Ovary (tissue), 9 donors: ENCODE data around the gene BBS1. TPM values are rescaled to one million over a fixed set of nuclear protein-coding genes. Genes with fewer than 3 reads are reported as not detected.

Experiments
- DNase-seq, 5 donors: peaks; one replicate each; pipeline ENCODE4 v3.0.0-alpha.2; 2019 to 2020
- H3K27ac ChIP-seq, 2 donors: fragments of 200-600 bp; one replicate each; pipeline versions ENCODE4 v1.5.1 to v1.8.0; 2019 to 2022
- H3K27me3 ChIP-seq: fragments of 200-600 bp; one replicate; pipeline ENCODE4 v1.8.0; 2022
- H3K36me3 ChIP-seq: fragments of 200-600 bp; sonication (generic); one replicate; pipeline ENCODE4 v1.5.1; 2019
- H3K4me1 ChIP-seq: one replicate; pipeline ENCODE4 v1.8.1; 2013; ENCODE audit warnings: mild to moderate bottlenecking, moderate library complexity; ENCODE audit not compliant: insufficient read depth
- H3K4me3 ChIP-seq: fragments of 200-600 bp; sonication (generic); one replicate; pipeline ENCODE4 v1.5.1; 2017
- H3K9me3 ChIP-seq, 2 donors: fragments of 200-600 bp in 1 of 2; sonication (generic) in 1 of 2; one replicate each; pipeline versions ENCODE4 v1.5.1 to v1.8.1; 2013 to 2019; ENCODE audit warnings: mild to moderate bottlenecking in 1 of 2, moderate library complexity in 1 of 2
- EP300 ChIP-seq: sonication (generic); formaldehyde crosslinking; IDR thresholded peaks from one replicate; pipeline ENCODE4 v1.6.1; 2017; ENCODE audit warnings: antibody characterized with exemption
- POLR2A ChIP-seq: fragments of 450-650 bp; IDR thresholded peaks from one replicate; pipeline ENCODE4 v1.6.1; 2017; ENCODE audit warnings: antibody characterized with exemption, mild to moderate bottlenecking, moderate library complexity
- WGBS, 3 donors: extraction: QIAGEN DNeasy Blood & Tissue Kit in 1 of 3; methylation state at CpG; one replicate each; pipeline versions ENCODE4 v1.1.5 to v1.1.7; 2013 to 2017; 5-methylcytosine and 5-hydroxymethylcytosine counted together
- intact Hi-C, 4 donors: fragments of 100-400 bp; cut with DNase I; formaldehyde crosslinking; loops; one replicate each; pipeline versions ENCODE4 v1.11.0 to v1.15.1; 2022 to 2023
- polyA plus RNA-seq, 2 donors: library from polyadenylated mRNA; stranded (reverse); fragments of 200-250 nt in 1 of 2; fragments of 350-450 nt in 1 of 2; fragmentation: Illumina TruSeq in 1 of 2; extraction: RNeasy Lipid Tissue Mini Kit (QIAGEN cat#74804) in 1 of 2; gene quantifications; one replicate each; pipeline ENCODE4 v1.2.3, GENCODE V29; 2013 to 2014
- total RNA-seq, 7 donors: library from RNA; depleted of rRNA in 2 of 7; stranded (reverse); fragments of >200 nt in 2 of 7; fragmentation: NEBNext Ultra II Directional in 3 of 7; extraction: Animal tissue kit (Norgen Biotek cat#: 25700) in 3 of 7; gene quantifications; one replicate each; pipeline versions ENCODE4 v1.1.0 to v1.2.4, GENCODE V29; 2016 to 2023
- TF ChIP-seq, protein P1 (sequence below), 3 donors: fragments of 450-650 bp in 2 of 3; fragments of 200-600 bp in 1 of 3; IDR thresholded peaks; one replicate each; pipeline versions ENCODE4 v1.5.1 to v1.8.0; 2016 to 2022; ENCODE audit warnings: antibody characterized with exemption in 3 of 3, mild to moderate bottlenecking in 1 of 3
- donor health status: DM: no; HTN: no; CAD: no; lungs with moderate emphysema.
- donor health status: DM: no; HTN: no; CAD: no.
- donor health status: Bipolar disorder and iron deficiency.
- donor health status: DM: yes; HTN: yes; CAD: no.
- donor health status: DM: no; HTN: no; CAD: no.
- donor health status: DM: yes; HTN: yes; CAD: no.

BBS1 gene
- total and polyA plus RNA-seq, 9 donors: 33.8 to 78.3 (median 67.2) TPM

DNA sequence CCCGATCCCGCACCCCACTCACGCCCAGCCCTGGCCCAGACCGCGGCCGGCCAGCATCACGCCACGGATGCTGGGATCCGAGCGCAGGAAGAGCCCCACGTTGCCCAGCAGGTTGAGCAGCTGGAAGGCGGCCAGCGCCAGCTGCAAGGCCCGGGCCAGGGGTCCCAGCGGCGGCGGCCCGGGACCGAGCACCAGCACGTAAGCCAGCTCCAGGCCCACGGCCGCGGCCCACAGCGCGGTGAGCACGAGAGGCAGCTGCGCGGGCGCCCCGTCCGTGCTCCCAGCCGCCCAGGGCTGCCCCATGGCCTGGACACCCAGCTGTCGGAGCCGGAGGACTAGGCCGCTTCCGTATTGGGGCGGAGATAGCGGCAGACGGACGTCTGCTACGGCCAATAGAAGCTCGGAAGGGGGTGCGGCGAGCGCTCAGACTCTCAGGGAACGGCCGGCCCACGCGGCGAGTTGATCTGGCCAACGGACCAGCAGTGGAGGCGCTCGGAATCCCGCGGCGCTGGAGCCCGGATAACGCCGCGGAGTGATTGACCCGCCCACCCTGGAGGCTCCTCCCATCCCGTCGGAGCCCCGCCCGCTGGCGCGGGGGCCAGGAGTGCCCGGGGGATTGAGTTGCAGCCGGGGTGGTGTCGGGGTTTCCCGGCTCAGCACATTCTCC, 35.4 kb downstream of the BBS1 start, which contains the start of gene ZDHHC24:
Gene ZDHHC24, minus strand, starts transcription at position 348 of the 667 bp plus-strand sequence. Its CDS starts 45 bp downstream, at position 303.
- Histone ChIP-seq H3K4me3 (peak within 1 kb of the TSS; percentile 86), H3K9me3 (no peaks in the 10 kb centered on the region), H3K27me3 (no peaks in the 10 kb centered on the region), H3K27ac (no peak within 1 kb of the TSS), H3K4me1 (peaks cover 2% of the 10 kb centered on the region), H3K36me3 (no peaks in the 10 kb centered on the region)
- 0 to 1% (median 0%) methylated on average over 41 to 71 of the region's 71 CpGs for WGBS, 3 donors
- TF ChIP-seq, protein P1, sequence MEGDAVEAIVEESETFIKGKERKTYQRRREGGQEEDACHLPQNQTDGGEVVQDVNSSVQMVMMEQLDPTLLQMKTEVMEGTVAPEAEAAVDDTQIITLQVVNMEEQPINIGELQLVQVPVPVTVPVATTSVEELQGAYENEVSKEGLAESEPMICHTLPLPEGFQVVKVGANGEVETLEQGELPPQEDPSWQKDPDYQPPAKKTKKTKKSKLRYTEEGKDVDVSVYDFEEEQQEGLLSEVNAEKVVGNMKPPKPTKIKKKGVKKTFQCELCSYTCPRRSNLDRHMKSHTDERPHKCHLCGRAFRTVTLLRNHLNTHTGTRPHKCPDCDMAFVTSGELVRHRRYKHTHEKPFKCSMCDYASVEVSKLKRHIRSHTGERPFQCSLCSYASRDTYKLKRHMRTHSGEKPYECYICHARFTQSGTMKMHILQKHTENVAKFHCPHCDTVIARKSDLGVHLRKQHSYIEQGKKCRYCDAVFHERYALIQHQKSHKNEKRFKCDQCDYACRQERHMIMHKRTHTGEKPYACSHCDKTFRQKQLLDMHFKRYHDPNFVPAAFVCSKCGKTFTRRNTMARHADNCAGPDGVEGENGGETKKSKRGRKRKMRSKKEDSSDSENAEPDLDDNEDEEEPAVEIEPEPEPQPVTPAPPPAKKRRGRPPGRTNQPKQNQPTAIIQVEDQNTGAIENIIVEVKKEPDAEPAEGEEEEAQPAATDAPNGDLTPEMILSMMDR (IDR thresholded peaks at IDR 0.05): no peak
- TF ChIP-seq POLR2A (no peak), EP300 (no peak)
- DNase-seq: peak; percentile 96 to 99 (median 97)
- intact Hi-C loops: no loop called here

DNA sequence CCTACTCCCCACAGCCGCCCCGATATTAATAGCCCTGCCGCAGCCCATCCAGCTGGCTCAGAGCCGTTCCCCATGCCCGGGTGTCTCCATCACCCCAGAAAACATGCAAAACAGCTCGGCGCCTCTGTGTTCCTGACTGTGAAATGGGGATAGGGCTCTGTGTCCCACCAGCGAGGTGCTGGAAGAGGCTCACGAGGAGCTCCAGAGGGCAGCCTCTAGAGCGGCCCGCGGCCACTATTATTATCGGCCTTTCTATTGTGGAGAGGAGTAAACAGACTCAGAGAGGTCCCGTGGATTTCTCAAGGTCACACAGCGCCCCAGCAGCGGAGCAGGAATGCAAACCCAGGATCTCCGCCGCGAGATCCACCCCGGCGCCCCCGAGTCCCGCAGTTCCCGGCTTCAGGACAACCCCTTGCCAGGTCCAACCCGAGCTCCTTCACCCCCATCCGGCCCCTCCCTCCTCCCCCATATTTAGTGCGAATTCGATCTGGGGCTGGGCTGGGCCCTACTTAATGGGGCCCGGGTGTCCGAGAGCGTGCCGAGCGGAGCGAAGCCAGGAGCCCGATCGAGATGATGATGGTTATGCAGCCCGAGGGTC, 36.0 kb downstream of the BBS1 start, which contains the start of gene ACTN3:
Gene ACTN3, plus strand, starts transcription at position 536 of the 598 bp plus-strand sequence. Its CDS starts 35 bp downstream, at position 571.
- H3K4me1 ChIP-seq: peaks cover 2% of the 10 kb centered on the region
- H3K36me3 ChIP-seq: no peaks in the 10 kb centered on the region
- TF ChIP-seq, protein P1 (IDR thresholded peaks at IDR 0.05): no peak
- TF ChIP-seq EP300: no peak
- no peak for TF ChIP-seq POLR2A
- DNase-seq: peak; percentile 42 to 71 (median 50)
- H3K27me3 ChIP-seq: no peaks in the 10 kb centered on the region
- no peak within 1 kb of the TSS for H3K27ac ChIP-seq
- intact Hi-C loops: no loop called here
- no peaks in the 10 kb centered on the region for H3K9me3 ChIP-seq
- 0 to 3% (median 1%) methylated on average over 33 to 37 of the region's 37 CpGs for WGBS, 3 donors
- peak within 1 kb of the TSS; percentile 86 for H3K4me3 ChIP-seq

DNA sequence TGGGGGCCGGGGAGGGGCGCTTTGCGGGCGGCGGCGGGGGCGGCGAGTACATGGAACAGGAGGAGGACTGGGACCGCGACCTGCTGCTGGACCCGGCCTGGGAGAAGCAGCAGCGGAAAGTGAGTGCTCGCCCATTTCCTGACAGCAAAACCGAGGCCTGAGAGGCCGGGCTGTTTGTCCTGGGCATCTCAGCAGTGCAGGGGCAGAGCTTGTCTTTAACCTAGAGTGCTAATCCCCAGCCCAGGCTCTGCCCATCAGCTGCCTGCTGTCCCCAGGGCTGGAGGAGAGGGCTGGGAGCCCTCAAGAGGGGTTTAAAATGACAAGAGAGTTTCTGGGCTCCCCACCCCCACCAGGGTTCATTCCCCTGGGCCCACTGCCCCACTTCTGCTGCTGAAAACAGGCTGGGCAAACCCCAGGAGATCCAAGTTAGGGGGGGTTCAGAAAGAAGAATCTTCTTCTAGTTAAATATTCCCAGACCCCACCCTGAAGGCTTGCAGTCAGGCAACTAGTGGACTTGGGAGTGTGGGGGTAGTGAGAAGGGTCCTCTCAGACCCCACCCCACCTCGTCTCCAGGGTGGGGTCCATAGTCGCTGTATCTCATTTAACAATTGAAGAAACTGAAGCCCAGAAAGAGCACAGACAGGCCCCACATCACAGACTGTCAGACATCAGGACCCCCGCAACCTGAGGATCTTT, 36.7 kb downstream of the BBS1 start:
- H3K4me1 ChIP-seq: peaks cover 2% of the 10 kb centered on the region
- 19 to 38% (median 23%) methylated on average over 17 to 18 of the region's 18 CpGs for whole genome bisulfite sequencing, 3 donors
- DNase-seq: no peak
- H3K36me3 ChIP-seq: no peaks in the 10 kb centered on the region
- TF ChIP-seq EP300 (no peak), POLR2A (no peak)
- TF ChIP-seq, protein P1 (IDR thresholded peaks at IDR 0.05): no peak
- no peaks in the 10 kb centered on the region for H3K9me3 ChIP-seq
- no peak overlapping the region for H3K27ac ChIP-seq
- no peak overlapping the region for H3K4me3 ChIP-seq
- H3K27me3 ChIP-seq: no peaks in the 10 kb centered on the region
- intact Hi-C loops: no loop called here

DNA sequence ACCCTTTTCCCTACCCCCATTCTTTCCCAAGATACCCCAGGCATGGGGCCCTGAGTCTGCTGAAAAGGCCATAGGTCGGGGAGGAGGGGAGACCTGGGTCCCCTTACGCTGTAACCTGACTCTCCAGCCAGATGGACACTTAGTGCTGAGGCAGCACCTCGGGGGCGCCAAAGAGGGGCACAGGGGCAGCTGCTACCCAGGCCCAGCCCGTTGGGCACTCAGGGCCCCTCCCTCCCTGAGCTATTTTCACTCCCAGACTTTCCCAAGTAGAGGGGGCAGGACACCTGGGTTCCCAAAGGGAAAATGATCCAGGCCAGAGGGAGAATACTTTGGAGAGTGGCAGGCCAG, 37.2 kb downstream of the BBS1 start:
- intact Hi-C loops: no loop called here
- Histone ChIP-seq H3K36me3 (no peaks in the 10 kb centered on the region), H3K9me3 (no peaks in the 10 kb centered on the region), H3K27ac (no peak overlapping the region), H3K4me3 (no peak overlapping the region), H3K27me3 (no peaks in the 10 kb centered on the region), H3K4me1 (peaks cover 2% of the 10 kb centered on the region)
- no peak for DNase-seq
- TF ChIP-seq POLR2A: no peak
- TF ChIP-seq, protein P1 (IDR thresholded peaks at IDR 0.05): no peak
- TF ChIP-seq EP300: no peak
- WGBS, 3 donors: 31 to 48% (median 42%) methylated on average over 5 of the region's 5 CpGs
